SKM-1 (cell line): ENCODE results near the gene CACNA1F.

Experiments
- DNase-seq: peaks from one replicate; lab custom pipeline; 2025; ENCODE audit not compliant: unreplicated experiment; lab: John Stamatoyannopoulos, UW

The CACNA1F gene

GRCh38 chrX:49199906-49200771 is 33.0 kb downstream of the CACNA1F start, which contains the start of gene SYP:
TSS of gene SYP (minus strand) at chrX:49200193. CDS start at chrX:49200186, 7 bp downstream.
- peak; percentile 34 for DNase-seq

DNA sequence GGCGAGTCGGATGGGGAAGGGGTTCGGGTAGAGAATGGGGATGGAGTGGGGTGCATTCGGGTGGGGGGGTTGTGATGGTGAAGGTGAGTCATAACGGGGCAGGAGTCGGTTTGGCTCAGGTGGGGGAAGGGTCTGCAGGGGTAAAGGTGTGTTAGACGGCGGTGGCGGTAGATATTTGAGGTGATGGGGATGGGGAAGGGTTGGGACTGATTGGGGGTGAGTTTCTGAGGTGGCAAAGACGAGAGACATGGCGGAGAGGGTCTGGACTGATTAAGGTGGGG is 33.9 kb downstream of the CACNA1F start:
- no peak for DNase-seq

- DNase-seq = no peak
Measured at GRCh38 chrX:49198540-49199314, 34.4 kb downstream of the CACNA1F start.

DNA sequence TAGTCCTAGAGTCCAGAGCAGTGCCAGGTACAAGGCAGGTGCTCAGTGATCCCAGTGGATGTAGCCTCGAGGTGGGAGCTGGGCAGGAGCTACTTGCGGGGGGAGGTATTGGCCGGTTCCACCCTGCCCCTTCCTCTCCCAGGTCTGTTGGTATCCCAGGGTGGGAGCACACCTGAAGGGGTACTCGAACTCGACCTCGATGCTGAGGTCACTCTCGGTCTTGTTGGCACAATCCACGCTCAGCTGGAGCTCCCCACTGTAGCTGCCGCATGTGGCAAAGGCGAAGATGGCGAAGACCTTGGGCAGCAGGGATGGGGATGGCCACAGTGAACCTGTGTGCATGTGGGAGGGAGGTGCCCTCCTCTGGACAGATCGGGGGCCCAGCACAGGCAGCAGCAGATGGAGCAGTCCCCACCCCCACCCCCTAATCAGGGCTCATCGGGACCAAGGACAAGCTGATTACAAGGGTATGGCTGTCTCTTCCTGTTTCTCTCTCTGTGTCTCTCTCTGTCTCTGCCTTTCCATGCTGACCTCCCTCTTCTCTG is 35.5 kb downstream of the CACNA1F start:
- no peak for DNase-seq

GRCh38 chrX:49193542-49193964 is 39.6 kb downstream of the CACNA1F start:
- no peak for DNase-seq

DNA sequence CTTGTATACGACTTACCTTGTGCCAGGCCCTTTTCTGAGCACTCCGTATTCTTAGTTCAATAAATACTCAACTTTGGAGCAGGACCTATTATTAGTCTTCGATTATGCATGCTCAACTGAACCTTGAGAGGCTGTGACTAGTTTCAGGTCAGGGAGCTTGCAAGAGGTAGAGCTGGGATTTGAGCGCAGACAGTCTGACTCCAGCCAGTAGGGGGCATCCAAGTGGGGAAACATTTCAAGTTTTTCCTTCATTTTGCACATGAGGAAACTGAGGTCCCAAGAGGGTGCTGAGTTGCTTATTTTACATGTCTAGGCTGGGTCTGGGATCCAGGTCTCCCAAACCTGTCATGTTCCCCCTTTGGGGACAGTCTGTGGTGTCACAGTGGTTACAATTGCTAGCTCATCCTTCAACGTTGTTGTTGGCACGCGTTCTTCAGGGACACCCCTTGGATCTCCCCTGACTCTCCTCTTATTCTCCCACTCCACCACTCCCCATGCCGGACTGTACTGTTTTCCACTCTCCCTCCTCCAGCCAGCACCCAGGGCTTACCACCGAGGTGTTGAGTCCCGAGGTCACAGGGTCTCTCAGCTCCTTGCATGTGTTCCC is 40.3 kb downstream of the CACNA1F start:
- DNase-seq = peak; percentile 13

DNA sequence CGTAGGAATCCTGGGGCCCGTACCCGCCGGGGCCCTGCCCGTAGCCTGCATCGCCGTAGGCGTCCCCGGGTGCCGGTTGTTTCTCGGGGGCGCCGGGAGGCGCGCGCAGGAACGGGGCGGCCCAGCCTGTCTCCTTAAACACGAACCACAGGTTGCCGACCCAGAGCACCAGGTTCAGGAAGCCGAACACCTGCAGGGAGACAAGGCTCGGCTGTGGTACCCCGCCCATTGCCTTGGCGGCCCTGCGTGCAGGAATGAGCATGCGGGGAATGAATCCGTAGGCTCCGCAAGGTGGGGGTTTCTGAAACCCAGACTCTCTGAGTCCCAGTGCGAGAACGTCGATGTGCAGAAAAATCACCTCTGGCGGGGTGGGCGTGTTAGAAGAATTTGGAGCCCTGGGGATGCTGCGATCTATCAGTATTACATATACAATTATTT is 41.5 kb downstream of the CACNA1F start:
- no peak for DNase-seq

DNA sequence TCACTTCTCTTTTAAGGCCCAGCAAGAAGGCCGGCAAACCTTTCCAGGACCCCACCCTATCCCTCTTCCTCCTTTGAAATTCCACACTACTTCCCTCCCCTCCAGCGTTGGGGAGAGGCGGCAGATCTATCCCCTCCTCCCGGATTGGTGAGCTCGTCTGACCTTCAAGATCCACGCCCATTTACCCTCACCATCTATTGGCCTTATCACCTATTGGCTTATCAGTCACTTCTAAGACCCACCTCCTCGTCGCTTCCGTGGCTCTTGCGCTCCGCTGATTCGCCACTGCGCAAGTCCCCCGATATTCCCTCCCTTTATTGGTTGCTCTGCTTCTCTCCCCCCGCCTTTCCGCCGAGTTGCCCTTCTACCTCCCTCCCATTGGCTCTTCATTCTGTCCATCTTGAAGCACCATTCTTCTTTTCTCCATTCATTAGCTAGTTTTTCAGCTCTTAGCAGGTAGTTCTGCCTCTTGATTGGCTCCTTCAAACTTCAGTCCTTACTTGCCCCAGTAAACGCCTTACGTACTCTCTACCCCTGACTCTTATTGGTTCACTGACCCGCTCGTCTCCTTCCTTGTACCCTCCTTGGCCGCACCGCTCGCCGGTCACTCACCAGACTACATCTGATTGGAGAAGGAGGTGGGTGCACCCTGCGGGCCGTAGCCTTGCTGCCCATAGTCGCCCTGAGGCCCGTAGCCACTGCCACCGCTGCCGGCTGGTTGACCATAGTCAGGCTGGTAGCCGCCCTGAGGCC is 42.1 kb downstream of the CACNA1F start:
- DNase-seq = peak; percentile 99

DNA sequence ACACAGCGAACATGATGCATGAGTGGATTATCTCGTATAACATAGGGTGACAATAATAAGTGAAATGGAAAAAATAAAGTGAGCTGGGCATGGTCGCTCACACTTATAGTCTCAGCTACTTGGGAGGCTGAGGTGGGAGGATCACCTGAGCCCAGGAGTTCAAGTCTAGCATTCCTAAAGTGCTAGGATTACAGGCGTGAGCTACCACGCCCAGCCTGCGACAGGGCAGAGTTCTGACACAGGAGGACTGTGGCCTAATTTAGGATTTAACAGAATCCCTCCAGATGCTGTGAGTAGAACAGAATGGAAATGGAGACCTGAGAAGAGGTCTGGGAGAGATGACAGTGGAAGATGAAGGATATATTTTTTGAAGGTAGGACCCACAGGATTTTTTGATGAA is 43.5 kb downstream of the CACNA1F start:
- DNase-seq = no peak

- DNase-seq = no peak
Measured at GRCh38 chrX:49188468-49189076, 44.6 kb downstream of the CACNA1F start.

DNA sequence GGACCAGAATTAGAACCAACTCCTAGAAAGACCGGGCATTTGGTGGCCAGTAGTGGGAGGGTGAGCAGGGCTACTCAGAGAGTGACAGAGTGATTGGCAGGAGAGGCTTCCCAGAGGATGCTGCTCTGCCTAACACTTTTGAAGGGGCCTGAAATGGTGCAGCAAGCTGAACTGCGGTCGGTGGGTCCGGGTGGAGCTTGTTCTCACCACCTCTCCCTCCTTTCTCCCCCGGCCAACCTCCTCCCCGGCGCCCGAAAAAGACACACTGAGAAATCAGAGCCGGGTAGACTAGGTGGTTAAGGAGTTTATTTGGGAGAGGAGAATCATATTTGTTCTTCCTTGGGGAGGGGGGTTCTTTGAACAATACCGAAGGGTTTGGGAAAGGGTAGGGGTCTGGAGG is 45.6 kb downstream of the CACNA1F start:
- no peak for DNase-seq

- no peak for DNase-seq
Measured at GRCh38 chrX:49187028-49187394, 46.1 kb downstream of the CACNA1F start.

GRCh38 chrX:49186125-49187027 is 46.8 kb downstream of the CACNA1F start, which contains the start of gene PRICKLE3:
TSS of gene PRICKLE3 (minus strand) at chrX:49186373. CDS start at chrX:49186297, 76 bp downstream.
- no peak for DNase-seq

GRCh38 chrX:49184294-49185281 is 48.6 kb downstream of the CACNA1F start:
- DNase-seq = no peak

DNA sequence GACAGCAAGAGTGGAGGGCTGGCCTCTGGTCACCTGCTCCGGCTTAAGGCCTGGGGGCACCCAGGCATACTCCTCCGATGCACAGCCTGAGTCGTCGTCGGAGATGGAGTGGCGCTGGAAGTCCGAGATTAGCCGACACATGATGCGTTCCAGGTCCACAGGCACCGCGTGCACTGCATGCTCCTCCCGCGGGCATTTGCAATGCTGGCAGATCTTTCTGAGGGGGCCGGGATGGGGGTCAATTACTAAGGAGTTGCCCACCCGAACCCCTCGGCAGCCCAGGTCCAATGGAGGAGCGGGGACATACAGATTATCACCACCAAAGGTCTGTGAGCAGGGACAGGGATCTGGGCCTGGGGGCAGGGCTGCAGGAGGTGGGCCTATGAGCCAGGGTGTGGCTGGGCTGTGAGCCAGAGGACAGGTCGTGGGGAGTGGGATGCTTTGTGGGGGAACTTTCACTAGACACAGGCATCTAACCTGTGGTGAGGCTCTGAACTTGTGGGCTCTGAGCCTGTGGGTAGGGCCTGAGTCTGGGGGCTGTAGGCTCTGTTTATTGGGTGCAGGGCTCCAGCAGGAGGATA is 49.3 kb downstream of the CACNA1F start:
- no peak for DNase-seq

- DNase-seq = no peak
Measured at GRCh38 chrX:49179358-49179757, 53.8 kb downstream of the CACNA1F start.

- DNase-seq = no peak
Measured at GRCh38 chrX:49178537-49178936, 54.6 kb downstream of the CACNA1F start.
